Tongue (tissue), 2 donors: ENCODE results near the gene RAI1. TPM values are rescaled to one million over a fixed set of nuclear protein-coding genes. Genes with fewer than 3 reads are reported as not detected.

ENCODE experiments used
- DNase-seq: peaks from one replicate; pipeline ENCODE4 v3.0.0-alpha.2; 2015
- total RNA-seq: library from RNA; depleted of rRNA; stranded (reverse); fragments of >200 nt; gene quantifications from one replicate; pipeline ENCODE4 v1.2.3, GENCODE V29; 2014

The RAI1 gene
- total RNA-seq, 1 donor from 2014 or later, result 14.9 TPM

- DNase-seq, result no peak
Observed at GRCh38 chr17:17714879-17715278, 33.6 kb downstream of the RAI1 start.

- no peak for DNase-seq
Observed at GRCh38 chr17:17716837-17717523, 35.7 kb downstream of the RAI1 start.

GRCh38 chr17:17718251-17718650 is 37.0 kb downstream of the RAI1 start:
- DNase-seq, result no peak

- DNase-seq, result no peak
Observed at GRCh38 chr17:17719199-17719940, 38.1 kb downstream of the RAI1 start.

GRCh38 chr17:17719966-17720543 is 38.8 kb downstream of the RAI1 start:
- DNase-seq, result no peak

GRCh38 chr17:17721140-17721668 is 39.9 kb downstream of the RAI1 start:
- DNase-seq, result no peak

GRCh38 chr17:17722081-17722905 is 41.0 kb downstream of the RAI1 start:
- peak; percentile 79 for DNase-seq

- DNase-seq, result no peak
Observed at GRCh38 chr17:17722906-17723353, 41.7 kb downstream of the RAI1 start.

GRCh38 chr17:17723354-17724261 is 42.4 kb downstream of the RAI1 start:
- peak; percentile 81 for DNase-seq

GRCh38 chr17:17724307-17725010 is 43.2 kb downstream of the RAI1 start:
- peak; percentile 47 for DNase-seq

- no peak for DNase-seq
Observed at GRCh38 chr17:17725011-17725751, 43.9 kb downstream of the RAI1 start.

GRCh38 chr17:17725752-17726457 is 44.6 kb downstream of the RAI1 start:
- no peak for DNase-seq

GRCh38 chr17:17726458-17727060 is 45.3 kb downstream of the RAI1 start:
- no peak for DNase-seq

GRCh38 chr17:17727111-17727659 is 45.9 kb downstream of the RAI1 start:
- DNase-seq, result no peak

GRCh38 chr17:17728146-17728545 is 46.9 kb downstream of the RAI1 start:
- DNase-seq, result no peak

- no peak for DNase-seq
Observed at GRCh38 chr17:17728550-17729251, 47.4 kb downstream of the RAI1 start.

GRCh38 chr17:17729620-17730249 is 48.5 kb downstream of the RAI1 start:
- DNase-seq, result no peak
